HL-60/S4 treated with phorbol 12-myristate 13-acetate at 8.2 ng/mL for 4 days and 3 days (cell line): ENCODE measurements around the gene ZNF620.
"Not testable (repeated sequence)": the region's sequence is repeated elsewhere in the genome, so short reads cannot be mapped to it uniquely, and the experiment has no call there.

Experiments used
- in situ Hi-C: fragments of 300-500 bp; cut with MboI; formaldehyde crosslinking; loops from 2 replicates; pipeline ENCODE4 v1.15.0; 2022; ENCODE audit warnings: low sequenced_read_pairs

ZNF620 gene

DNA sequence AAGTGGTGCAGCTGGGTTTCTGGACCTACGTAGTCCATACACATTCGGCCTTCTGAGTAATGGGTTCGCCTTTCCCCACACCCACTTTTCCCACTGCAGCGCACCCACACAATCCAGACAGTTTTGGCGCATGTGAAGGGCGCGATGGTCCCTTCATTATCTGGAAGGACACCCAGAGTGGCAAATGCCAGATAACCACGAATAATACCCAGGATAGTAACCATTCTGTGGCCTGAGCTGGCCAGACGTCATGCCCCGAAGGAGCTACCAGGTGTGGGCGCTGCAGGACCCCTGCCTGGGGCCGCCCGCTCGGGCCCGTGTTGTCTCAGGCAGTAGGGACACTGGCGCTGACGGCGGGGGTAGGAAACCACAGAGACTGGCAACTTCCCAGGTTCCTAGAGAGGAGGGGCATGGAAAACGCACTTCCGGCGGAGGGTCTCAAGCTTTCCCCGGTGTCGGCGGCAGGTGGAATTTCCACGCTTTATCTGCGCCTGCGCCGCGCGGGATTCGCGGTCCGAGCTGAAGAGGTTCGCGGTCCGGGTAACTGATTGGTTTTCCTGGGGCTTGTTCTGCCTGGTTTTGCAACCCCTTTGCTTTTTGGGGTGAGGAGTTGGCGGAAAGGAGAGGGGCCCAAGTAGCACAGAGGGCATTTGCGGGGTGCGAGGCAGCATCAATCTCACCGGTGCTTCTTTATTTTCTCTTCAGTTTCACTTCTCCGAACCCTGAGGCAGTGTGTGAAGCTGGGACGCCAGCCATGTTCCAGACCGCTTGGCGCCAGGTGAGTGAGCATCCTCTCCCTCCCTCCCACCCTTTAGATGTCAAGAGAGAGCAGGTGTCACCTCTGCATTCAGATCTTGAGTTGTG is at the start of gene ZNF620:
ZNF620 (plus strand) TSS at position 441 of the 864 bp plus-strand sequence; CDS start at position 755, 314 bp downstream.
- in situ Hi-C loops, result no loop called here

DNA sequence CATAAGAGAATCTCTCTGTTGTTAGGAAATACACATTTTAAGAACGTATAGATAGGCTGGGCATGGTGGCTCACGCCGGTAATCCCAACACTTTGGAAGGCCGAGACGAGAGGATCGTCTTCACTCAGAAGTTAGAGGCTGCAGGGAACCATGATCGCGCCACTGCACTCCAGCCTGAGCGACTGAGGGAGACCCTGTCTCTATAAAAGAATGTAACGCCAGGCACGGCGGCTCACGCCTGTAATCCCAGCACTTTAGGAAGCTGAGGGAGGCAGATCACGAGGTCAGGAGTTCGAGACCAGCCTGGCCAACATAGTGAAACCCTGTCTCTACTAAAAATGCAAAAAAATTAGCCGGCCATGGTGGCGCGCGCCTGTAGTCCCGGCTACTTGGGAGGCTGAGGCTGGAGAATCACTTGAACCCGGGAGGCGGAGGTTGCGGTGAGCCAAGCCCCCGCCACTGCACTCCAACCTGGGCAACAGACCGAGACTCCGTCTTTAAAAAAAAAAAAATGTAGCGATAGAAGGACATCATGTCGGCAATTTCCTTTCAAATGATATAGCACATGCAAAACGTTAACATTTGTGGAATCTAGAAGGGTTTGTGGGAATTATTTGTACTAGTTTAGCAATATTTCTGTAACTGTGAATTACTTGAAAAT is 49.4 kb upstream of the ZNF620 start:
- in situ Hi-C loops, result no loop called here

DNA sequence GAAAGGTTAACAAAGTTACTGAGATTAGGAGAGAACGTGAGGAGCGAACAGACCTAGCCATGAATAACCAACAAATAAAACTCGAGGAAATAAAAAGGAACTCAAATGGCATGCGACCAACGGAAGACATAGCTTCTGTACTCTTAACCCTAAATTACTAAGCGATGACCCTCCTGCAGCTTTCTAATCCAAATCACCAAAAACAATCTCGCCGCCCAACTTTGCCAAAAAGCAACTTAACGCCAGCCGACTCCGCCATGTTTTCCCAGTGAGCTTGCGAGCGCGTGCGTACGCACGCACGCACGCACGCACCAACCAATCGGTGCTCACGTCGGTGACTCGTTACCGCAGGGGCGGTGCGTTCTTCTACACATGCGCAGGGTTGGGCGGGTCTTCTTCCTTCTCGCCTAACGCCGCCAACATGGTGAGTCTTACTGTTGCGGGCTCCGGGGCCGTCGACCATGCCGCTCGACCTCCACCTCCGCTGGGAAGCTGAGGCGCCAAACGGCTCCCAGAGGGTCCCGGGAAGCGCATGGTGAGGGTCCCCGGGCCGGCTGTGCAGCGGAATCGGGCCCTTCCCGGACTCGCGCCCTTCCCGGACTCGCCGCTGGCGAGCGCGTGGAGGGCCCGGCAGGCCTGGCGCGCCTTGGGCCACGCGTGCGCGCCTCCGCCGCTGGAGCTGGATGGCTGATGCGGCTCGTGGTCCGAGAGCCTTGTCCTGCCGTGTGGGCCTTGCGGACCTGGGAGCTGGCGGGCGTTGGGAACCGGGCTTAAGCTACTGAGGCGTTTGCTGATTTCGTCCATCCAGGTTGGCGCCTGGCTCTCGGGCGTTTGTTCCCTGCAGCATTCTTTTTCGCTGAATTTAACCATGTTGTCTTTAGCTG is 48.7 kb upstream of the ZNF620 start, which contains the start of gene RPL14:
RPL14 (plus strand) TSS at position 400 of the 884 bp plus-strand sequence; CDS start at position 533, 133 bp downstream.
- in situ Hi-C loops, result no loop called here

DNA sequence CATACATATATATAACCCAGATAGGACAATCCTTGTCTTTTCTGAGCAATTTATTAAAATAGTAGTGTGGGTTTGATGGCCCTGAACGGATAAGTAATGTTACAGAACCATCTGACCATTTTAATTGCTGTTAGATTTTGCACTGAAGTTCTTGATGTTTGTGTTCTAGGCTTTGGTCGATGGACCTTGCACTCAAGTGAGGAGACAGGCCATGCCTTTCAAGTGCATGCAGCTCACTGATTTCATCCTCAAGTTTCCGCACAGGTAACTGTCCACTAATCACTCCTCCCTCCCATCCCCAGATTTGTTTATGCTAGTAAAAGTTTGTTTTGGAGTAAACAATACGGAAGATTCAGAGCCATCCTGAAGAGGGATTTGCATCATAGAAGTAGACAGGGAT is 47.4 kb upstream of the ZNF620 start:
- in situ Hi-C loops, result no loop called here

DNA sequence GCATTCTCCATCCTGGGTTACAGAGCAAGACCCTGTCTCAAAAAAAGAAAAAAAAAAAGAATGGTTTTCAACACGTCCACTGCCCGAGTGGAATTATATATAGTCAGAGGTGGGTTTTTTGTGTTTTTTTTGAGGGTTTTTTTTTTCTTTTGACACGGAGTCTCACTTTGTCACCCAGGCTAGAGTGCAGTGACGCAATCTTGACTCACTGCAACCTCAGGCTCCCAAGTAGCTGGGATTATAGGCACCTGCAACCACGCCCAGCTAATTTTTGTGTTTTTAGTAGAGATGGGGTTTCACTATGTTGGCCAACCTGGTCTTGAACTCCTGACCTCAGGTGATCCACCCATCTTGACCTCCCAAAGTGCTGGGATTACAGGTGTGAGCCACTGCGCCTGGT is 45.4 kb upstream of the ZNF620 start:
- in situ Hi-C loops, result not testable (repeated sequence)

DNA sequence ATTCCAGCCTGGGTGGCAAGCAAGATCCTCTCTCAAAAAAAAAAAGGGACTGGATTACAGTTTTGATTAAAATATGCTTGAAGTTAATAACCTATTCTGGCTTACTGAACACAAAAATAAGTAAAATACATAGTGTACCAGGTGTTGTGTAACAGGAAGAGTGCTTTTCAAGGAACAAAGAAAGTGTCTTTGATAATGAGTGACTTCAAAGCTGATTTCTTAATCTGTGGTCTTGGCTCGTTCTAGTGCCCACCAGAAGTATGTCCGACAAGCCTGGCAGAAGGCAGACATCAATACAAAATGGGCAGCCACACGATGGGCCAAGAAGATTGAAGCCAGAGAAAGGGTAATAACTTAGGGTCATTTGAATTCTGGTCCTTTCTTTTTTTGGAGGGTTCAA is 44.7 kb upstream of the ZNF620 start:
- in situ Hi-C loops, result no loop called here

DNA sequence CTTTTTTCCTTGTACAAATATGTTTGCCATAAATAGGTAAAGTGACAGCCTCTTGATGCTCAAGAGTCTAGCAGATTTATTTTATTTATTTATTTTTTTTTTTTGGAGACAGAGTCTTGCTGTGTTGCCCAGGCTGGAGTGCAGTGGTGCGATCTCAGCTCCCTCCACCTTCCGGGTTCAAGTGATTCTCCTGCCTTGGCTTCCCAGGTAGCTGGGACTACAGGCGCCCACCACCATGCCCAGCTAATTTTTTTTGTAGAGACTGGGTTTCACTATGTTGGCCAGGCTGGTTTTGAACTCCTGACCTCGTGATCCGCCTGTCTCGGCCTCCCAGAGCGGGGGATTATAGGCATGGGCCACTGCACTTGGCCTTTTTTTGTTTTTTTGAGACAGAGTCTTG is 43.0 kb upstream of the ZNF620 start:
- in situ Hi-C loops, result not testable (repeated sequence)

DNA sequence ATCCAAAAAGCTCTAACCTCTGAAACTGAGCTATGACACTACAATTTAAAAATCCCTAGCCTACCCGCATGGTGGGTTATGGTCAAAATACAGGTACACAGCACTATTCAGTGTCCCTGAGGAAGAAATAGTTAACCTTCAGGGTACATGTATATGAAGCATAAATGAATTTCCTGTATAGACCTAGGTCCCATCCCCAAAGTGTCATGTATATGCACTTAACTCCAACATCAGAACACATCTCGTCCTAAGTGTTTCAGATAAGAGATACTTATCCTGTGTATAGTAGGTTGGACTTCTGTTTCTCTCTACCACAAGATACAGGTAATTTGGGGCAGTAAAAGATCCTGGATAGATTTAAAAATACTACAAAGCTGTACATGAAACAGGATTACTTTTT is 42.3 kb upstream of the ZNF620 start:
- in situ Hi-C loops, result no loop called here

DNA sequence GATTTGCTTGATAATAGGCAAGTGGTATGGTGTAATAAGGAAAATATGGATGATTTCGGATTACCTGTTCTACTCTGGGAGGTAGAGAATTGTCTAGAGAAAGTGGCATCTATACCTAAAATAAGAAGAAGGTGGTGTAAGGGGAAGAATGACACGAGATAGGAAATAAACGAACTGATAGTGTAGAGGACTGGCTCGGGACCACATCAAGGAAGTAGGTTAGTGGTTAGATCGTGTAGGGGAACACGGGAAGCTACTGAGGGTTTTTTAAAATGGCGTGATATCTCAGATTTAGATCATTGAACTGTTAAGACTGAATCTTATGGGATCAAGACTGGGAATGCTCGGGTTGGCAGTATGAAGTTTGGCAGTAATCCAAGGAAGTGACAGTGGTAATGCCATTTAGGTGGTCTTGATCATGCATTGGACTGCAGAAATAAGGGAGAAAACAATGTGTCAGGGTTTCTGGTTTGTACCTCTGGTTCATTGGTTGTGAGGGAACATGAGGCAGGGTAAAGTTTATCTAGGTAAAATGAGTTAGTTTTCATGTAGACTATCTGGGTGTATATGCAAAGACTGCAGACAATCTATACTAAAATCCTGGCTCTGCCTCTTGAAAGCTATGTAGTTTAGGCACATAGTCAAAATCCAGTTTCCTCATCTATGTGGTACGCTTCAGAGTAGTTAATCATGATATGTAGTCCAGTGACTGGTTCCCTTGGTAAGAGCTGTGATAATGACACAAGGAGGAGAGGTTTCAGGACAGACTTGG is 41.3 kb upstream of the ZNF620 start:
- in situ Hi-C loops, result no loop called here

DNA sequence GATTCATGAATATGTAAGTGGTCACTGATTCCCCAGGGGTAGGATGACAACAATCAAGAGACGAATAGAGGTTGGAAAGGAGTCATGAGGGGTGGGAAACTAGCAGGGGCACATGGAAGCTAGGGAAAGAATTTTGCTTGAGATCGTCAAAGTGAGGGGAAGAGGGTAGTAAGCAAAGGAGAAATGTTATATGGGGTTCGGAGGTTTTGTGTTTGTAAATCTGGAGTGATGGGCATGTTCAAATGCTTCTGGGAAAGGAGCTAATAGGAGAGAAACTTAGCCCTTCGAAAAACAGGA is 40.8 kb upstream of the ZNF620 start:
- in situ Hi-C loops, result no loop called here

DNA sequence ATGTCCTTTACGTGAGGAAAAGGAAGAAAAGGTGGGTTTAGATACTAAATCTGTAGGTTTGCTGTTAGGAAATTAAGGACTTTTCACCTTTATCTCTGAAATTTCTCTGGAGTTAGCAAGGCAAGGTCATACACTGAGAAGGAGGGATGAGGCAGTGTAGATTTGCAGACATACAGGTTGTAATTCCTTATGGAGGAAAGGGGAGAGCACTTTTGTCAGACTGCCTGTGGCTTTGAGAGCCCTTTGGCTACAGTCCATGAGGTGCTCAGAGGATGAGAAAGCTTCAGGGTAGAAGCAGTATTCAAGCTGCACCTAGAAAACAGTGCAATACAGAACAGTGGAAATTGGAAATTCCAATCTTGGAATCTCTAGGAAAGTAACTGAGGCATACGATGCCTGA is 40.4 kb upstream of the ZNF620 start:
- in situ Hi-C loops, result no loop called here

DNA sequence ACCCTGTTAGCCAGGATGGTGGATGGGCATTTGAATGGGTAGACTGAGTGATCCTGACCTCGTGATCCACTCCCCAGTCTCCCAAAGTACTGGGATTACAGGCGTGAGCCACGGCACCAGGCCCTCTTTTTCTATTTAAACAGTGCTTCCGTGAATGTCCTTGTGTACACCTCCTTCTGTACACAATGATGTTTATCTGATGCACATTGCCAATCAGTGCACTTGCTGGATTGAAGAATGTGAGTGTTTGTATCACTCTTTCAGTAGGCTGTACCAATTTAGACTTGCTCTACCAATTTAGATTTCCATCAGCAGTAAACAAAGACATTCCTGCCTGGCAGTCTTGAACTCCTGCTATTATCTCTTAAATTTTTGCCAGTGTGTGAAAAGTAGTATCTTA is 37.8 kb upstream of the ZNF620 start:
- in situ Hi-C loops, result no loop called here

DNA sequence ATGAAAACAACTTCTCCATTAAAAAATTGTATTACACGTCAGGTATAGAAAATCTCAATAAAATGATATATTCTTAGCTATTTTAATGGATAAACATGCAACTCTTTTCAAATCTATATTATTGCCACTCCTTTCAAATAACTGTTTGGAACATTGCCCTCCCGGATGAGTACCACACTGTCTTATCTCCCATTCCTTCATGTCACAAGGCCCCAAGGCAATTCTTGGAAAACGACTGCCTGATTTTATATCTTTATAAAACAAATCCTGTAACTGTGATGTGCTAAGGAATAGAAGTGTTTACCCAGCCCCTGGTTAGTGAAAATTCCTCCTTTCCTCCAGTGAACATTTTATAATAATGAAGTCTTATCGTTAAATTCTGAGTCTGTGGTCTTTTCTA is 35.1 kb upstream of the ZNF620 start:
- in situ Hi-C loops, result no loop called here

DNA sequence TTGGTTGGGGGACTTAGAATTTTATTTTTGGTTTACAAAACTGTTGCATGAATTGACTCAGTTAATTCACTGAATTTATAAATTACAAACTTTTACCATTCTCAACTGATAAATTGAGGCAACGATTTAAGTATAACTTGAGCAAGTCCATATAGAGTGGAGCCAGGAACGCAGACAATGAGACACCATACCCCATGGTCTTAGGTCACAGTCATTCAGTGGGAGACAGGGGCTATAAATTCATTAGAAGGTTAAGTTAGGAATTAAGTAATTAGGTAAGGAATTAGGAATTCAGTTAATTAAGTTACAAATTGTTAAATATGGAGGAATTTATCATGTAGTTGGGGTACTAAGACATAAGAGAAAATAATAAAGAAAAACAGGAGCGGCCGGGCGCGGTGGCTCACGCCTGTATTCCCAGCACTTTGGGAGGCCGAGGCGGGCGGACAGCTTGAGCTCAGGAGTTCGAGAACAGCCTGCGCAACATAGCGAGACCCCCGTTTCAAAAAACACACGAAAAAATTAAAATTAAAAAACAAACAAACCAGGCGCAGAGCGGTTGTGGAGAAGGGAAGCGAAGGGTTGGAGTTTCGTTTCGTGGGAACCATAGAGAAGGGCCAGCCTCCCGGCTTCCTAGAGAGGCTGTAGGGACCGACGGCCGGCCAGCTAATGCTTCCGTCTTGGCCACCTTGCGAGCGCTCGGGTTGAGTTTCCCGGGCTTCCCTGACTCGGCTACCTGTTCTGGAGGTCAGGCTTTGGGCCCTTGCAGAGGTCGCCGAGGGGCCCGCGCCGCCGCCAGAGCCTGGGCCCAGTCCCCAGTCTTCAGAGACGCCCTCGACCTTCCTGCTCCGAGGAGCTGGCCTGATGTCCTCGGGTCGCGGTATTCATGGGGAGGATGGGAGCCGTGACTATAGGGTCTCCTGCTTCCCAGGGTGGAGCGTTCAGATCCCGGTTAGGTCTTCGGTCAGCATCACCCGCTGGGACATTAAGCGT is 29.1 kb upstream of the ZNF620 start, which contains the start of gene ZNF619:
ZNF619 (plus strand) TSS at position 645 of the 993 bp plus-strand sequence. CDS start 858 bp downstream, outside the sequence.
- in situ Hi-C loops, result no loop called here

DNA sequence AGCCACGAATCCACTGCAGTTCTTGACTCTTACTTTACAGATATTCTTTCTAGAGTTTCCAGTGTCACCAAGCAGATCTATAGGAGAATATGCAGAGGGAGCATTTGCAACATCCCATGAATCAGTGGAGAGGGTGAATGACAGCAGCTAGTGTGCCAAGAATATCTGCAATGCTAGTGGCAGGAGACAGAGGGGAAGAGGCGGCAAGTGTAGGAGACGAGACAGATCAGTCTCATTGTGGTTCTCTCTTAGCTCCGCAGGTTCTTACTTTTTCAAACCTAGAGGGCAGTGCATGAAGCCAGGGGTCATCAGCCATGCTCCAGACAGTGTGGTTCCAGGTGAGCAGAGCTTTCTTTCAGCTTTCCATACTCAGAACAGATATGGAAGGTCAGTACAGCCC is 28.2 kb upstream of the ZNF620 start:
- in situ Hi-C loops, result no loop called here

DNA sequence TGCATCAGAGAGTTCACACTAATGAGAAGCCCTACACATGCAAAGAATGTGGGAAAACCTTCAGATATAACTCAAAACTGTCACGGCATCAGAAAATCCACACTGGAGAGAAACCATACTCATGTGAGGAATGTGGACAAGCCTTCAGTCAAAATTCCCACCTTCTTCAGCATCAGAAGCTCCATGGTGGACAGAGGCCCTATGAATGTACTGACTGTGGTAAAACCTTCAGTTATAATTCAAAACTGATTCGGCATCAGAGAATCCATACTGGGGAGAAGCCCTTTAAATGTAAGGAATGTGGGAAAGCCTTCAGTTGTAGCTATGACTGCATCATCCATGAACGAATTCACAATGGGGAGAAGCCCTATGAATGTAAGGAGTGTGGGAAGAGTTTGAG is 18.7 kb upstream of the ZNF620 start:
- in situ Hi-C loops, result no loop called here

DNA sequence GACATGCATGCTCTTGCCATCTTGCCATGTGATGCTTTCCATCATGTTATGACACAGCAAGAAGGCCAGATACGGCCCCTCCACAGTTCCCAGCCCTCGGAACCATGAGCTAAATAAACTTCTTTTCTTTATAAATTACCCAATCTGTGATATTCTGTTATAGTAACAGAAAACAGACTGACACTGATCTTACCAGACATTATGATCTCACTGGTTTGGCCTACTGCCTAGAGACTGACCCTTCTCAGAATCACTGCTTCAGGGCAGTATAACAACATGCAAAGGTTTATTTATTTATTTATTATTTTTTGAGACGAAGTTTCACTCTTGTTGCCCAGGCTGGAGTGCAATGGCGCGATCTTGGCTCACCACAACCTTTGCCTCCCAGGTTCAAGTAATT is 14.9 kb upstream of the ZNF620 start:
- in situ Hi-C loops, result no loop called here

DNA sequence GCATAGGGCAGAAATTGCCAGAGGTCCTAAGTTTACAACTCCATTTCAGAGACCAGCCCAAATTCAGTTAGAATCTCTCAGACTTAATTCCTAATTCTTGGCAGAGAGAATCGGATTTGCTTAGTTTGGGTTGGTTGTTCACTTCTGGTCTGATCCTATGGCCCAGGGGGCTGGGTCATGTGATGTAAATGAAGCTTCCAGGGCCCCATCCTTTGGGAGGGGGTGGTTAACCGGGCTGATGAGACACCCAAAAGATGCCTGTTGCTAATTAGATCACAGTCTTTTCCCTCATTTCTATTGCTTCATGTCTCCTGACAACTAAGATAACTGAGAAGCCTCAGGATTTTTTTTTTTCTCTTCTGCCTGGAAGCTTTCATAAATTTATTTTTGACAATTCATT is 11.1 kb upstream of the ZNF620 start:
- in situ Hi-C loops, result no loop called here

DNA sequence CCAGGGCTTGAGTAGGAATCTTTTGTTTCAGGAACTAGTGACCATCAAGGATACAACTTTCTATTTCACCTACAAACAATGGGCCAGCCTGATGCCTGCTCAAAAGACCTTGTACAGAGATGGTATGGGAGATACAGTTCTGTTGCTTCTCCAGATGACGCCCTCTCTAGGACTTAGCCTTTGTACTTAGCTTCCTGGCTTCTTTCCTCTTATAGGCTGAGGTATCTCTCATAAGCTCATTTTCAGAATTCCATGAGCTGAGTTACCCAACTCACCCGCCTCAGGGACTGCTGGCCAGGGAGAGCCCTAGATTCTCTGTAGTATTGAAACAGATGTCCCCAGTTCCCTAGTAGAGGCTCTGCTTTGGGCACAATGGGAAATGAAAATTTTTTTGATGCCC is 8.6 kb upstream of the ZNF620 start:
- in situ Hi-C loops, result no loop called here
